Adrenal gland (tissue), 12 donors: Measurements from ENCODE around the gene HOXD1. TPM values are rescaled to one million over a fixed set of nuclear protein-coding genes. Genes with fewer than 3 reads are reported as not detected.

Source experiments
- DNase-seq, 7 donors: peaks; one replicate each; pipeline ENCODE4 v3.0.0-alpha.2; 2019 to 2020
- H3K27ac ChIP-seq, 5 donors: fragments of 200-600 bp; sonication (generic) in 4 of 5; 1 replicate in 3 of 5; 2 replicates in 2 of 5; pipeline versions ENCODE4 v1.5.1 to v1.8.0; 2016 to 2020; ENCODE audit warnings: mild to moderate bottlenecking in 1 of 5
- H3K27me3 ChIP-seq: fragments of 200-600 bp; 2 replicates; pipeline ENCODE4 v1.8.0; 2021
- H3K36me3 ChIP-seq, 2 donors: fragments of 200-600 bp; replicated peaks in 1 of 2; 1 replicate in 1 of 2; 2 replicates in 1 of 2; pipeline versions ENCODE4 v1.5.1 to v1.8.0; 2018 to 2022
- H3K4me1 ChIP-seq, 2 donors: fragments of 200-600 bp; replicated peaks in 1 of 2; 1 replicate in 1 of 2; 2 replicates in 1 of 2; pipeline versions ENCODE4 v1.5.1 to v1.8.0; 2018 to 2021
- H3K4me3 ChIP-seq, 4 donors: fragments of 200-600 bp; sonication (generic) in 3 of 4; one replicate each; pipeline ENCODE4 v1.5.1; 2016 to 2018
- H3K9me3 ChIP-seq, 3 donors: fragments of 200-600 bp; sonication (generic) in 1 of 3; replicated peaks in 1 of 3; 1 replicate in 2 of 3; 2 replicates in 1 of 3; pipeline versions ENCODE4 v1.5.1 to v1.8.0; 2016 to 2021
- POLR2A ChIP-seq, 2 donors: fragments of 450-650 bp; IDR thresholded peaks; one replicate each; pipeline ENCODE4 v1.6.1; 2017; ENCODE audit warnings: antibody characterized with exemption in 2 of 2, mild to moderate bottlenecking in 2 of 2, moderate library complexity in 1 of 2
- WGBS, 4 donors: extraction: QIAGEN DNeasy Blood & Tissue Kit in 2 of 4; methylation state at CpG; one replicate each; pipeline versions ENCODE4 v1.1.5 to v1.1.7; 2013 to 2017; 5-methylcytosine and 5-hydroxymethylcytosine counted together
- intact Hi-C, 2 donors: fragments of 100-400 bp; cut with DNase I; formaldehyde crosslinking; loops; one replicate each; pipeline versions ENCODE4 v1.14.1 to v1.15.0; 2022 to 2023
- polyA plus RNA-seq, 3 donors: library from polyadenylated mRNA; stranded (reverse); fragments of 200-250 nt in 2 of 3; fragments of 350-450 nt in 1 of 3; fragmentation: Illumina TruSeq in 1 of 3; extraction: RNeasy Lipid Tissue Mini Kit (QIAGEN cat#74804) in 1 of 3; gene quantifications; one replicate each; pipeline ENCODE4 v1.2.3, GENCODE V29; 2013 to 2014
- total RNA-seq, 9 donors: library from RNA; depleted of rRNA in 4 of 9; stranded (reverse); fragments of >200 nt in 4 of 9; fragments of 120-200 nt in 1 of 9; fragmentation: NEBNext Ultra II Directional in 1 of 9; extraction: Animal tissue kit (Norgen Biotek cat#: 25700) in 1 of 9; gene quantifications; one replicate each; pipeline versions ENCODE4 v1.1.0 to v1.2.4, GENCODE V29; 2013 to 2023
- TF ChIP-seq, protein P1 (sequence below), 6 experiments: fragments of 450-650 bp in 4 of 6; fragments of 200-600 bp in 2 of 6; sonication (generic) in 1 of 6; IDR thresholded peaks; 1 replicate in 5 of 6; 2 replicates in 1 of 6; pipeline versions ENCODE4 v1.5.1 to v1.8.0; 2016 to 2021; ENCODE audit warnings: antibody characterized with exemption in 6 of 6, mild to moderate bottlenecking in 2 of 6, moderate library complexity in 1 of 6
- donor health status: healthy with polysubstance abuse.
- donor health status: Bipolar disorder and iron deficiency.
- donor health status: DM: yes; HTN: yes; CAD: no.
- donor health status: DM: no; HTN: no; CAD: no.
- donor health status: DM: no; HTN: no; CAD: no.
- donor health status: DM: yes; HTN: yes; CAD: no.

The HOXD1 gene
- total and polyA plus RNA-seq, 12 donors = 0.18 to 0.72 (median 0.31) TPM; not detected in 4

DNA sequence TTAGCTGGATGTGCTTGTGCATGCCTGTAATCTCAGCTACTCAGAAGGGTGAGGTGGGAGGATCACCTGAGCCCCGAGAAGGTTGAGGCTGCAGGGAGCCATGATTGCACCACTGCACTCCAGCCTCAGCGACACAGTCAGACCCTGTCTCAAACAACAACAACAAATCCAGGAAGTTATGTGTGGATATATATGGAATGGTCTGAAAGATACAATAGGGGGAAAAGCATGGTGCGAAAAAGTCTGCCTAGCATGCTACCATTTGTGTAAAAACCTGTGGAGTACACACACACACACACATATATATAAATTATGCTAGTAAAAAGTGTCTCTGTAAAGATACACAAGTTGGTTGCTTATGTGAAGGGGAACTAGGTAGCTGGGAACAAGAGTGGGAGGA, 6.9 kb upstream of the HOXD1 start:
- intact Hi-C loops = no loop called here
- no peak for DNase-seq
- H3K4me3 ChIP-seq = no peak overlapping the region
- H3K9me3 ChIP-seq = no peaks in the 10 kb centered on the region
- TF ChIP-seq, protein P1, sequence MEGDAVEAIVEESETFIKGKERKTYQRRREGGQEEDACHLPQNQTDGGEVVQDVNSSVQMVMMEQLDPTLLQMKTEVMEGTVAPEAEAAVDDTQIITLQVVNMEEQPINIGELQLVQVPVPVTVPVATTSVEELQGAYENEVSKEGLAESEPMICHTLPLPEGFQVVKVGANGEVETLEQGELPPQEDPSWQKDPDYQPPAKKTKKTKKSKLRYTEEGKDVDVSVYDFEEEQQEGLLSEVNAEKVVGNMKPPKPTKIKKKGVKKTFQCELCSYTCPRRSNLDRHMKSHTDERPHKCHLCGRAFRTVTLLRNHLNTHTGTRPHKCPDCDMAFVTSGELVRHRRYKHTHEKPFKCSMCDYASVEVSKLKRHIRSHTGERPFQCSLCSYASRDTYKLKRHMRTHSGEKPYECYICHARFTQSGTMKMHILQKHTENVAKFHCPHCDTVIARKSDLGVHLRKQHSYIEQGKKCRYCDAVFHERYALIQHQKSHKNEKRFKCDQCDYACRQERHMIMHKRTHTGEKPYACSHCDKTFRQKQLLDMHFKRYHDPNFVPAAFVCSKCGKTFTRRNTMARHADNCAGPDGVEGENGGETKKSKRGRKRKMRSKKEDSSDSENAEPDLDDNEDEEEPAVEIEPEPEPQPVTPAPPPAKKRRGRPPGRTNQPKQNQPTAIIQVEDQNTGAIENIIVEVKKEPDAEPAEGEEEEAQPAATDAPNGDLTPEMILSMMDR (IDR thresholded peaks at IDR 0.05) = no peak
- TF ChIP-seq POLR2A (IDR thresholded peaks at IDR 0.05) = no peak
- H3K36me3 ChIP-seq = no peaks in the 10 kb centered on the region
- H3K4me1 ChIP-seq = peaks cover 5 to 10% of the 10 kb centered on the region in 2 donors
- H3K27ac ChIP-seq = no peak overlapping the region
- peaks cover 3% of the 10 kb centered on the region for H3K27me3 ChIP-seq
- WGBS, 4 donors = 84 to 92% (median 88%) methylated on average over 3 of the region's 3 CpGs

DNA sequence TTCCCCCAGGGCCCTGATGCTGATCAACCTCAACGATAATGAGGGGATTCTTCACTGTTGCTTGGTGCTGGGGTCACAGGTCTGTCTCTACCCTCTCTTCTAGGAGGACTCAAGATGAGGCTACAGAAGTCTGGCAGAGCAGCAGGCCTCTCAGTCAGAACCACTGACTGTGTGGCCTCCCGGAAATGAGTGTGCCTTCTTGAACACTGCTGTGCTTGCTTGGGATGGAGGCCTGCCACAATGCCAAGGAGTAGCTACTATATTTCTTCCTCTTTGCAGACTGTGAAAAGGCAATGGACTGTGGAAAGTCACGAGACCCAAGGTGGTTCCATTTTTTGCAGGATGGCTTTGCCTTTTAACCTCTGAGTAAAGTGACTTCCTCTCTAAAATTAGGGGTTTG, 5.8 kb upstream of the HOXD1 start:
- TF ChIP-seq, protein P1 (IDR thresholded peaks at IDR 0.05) = no peak
- no peak for TF ChIP-seq POLR2A (IDR thresholded peaks at IDR 0.05)
- WGBS, 4 donors = 78 to 92% (median 86%) methylated on average over 2 to 3 of the region's 3 CpGs
- Histone ChIP-seq H3K9me3 (no peaks in the 10 kb centered on the region), H3K4me1 (peaks cover 5 to 9% of the 10 kb centered on the region in 2 donors), H3K27ac (no peak overlapping the region), H3K36me3 (no peaks in the 10 kb centered on the region), H3K4me3 (no peak overlapping the region), H3K27me3 (peaks cover 3% of the 10 kb centered on the region)
- no peak for DNase-seq
- intact Hi-C loops = no loop called here

DNA sequence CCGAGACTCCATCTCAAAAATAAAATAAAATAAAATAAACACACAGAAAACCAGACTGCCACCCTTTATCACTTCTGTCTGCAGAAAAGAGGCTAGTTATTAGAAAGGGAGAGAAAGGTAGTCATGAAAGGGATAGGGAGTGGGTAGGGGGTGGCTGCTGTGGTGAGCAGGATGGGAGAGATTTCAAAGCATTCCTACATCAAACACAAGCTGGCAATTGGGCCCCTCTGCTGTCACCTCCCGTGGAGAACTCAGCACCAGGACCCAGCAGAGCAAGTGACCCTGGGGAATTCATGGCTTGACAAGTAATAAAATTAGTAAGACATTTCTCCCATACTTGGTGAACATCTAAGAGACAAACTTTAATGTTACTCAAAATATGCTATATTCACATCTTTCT, 3.7 kb upstream of the HOXD1 start:
- Histone ChIP-seq H3K27me3 (peaks cover 7% of the 10 kb centered on the region), H3K36me3 (no peaks in the 10 kb centered on the region), H3K27ac (no peak overlapping the region), H3K4me3 (no peak overlapping the region), H3K4me1 (peaks cover 10 to 15% of the 10 kb centered on the region in 2 donors), H3K9me3 (no peaks in the 10 kb centered on the region)
- WGBS, 4 donors = 79 to 98% (median 88%) methylated on average over 2 of the region's 2 CpGs
- intact Hi-C loops = no loop called here
- no peak for DNase-seq
- TF ChIP-seq, protein P1 (IDR thresholded peaks at IDR 0.05) = no peak
- TF ChIP-seq POLR2A (IDR thresholded peaks at IDR 0.05) = no peak

DNA sequence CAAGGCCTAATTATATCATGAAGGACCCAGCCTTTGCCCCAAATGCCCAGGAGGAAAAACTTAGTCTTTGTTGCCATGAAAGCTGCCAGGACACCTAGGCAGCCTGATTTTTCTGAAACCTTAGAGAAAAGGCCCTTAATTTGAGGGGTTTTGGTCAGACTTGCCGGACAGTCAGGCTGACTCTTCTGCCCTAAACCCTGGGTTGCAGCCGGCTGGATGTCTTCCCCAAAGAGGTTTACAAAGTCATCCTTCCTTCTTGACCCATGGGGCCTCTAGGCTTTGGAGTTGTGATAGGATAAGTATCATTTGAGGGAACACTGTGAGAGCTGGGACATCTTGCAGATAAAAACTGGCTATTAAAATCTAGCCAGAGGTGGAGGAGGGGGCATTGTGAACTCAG, 2.4 kb upstream of the HOXD1 start:
- Histone ChIP-seq H3K4me1 (peaks cover 10 to 16% of the 10 kb centered on the region in 2 donors), H3K36me3 (no peaks in the 10 kb centered on the region), H3K27ac (no peak overlapping the region), H3K27me3 (peaks cover 10% of the 10 kb centered on the region), H3K9me3 (no peaks in the 10 kb centered on the region), H3K4me3 (no peak overlapping the region)
- TF ChIP-seq POLR2A (IDR thresholded peaks at IDR 0.05) = no peak
- TF ChIP-seq, protein P1 (IDR thresholded peaks at IDR 0.05) = no peak
- no peak for DNase-seq
- intact Hi-C loops = no loop called here
- 86 to 98% (median 88%) methylated on average over 1 to 2 of the region's 2 CpGs; no CpG with 5 or more reads in 1 of the 4 donors for WGBS, 4 donors
